Right lobe of liver (tissue), 6 donors: ENCODE data around the gene PCSK2. TPM values are rescaled to one million over a fixed set of nuclear protein-coding genes. Genes with fewer than 3 reads are reported as not detected.
A peak's percentile ranks its signal among the peaks of the same experiment; 100 is the strongest.

Experiments
- ATAC-seq, 4 donors: fragments of 200-7000 bp; cut with Tn5 transposase; one replicate each; pipeline ENCODE4 v1.9.1; 2020; ENCODE audit warnings: mild to moderate bottlenecking in 4 of 4, moderate library complexity in 4 of 4
- DNase-seq, 3 donors: peaks; one replicate each; pipeline ENCODE4 v3.0.0-alpha.2; 2020
- H3K27ac ChIP-seq, 3 donors: fragments of 200-600 bp; one replicate each; pipeline ENCODE4 v1.8.0; 2022
- H3K27me3 ChIP-seq, 2 donors: fragments of 200-600 bp; one replicate each; pipeline ENCODE4 v1.8.0; 2022
- H3K36me3 ChIP-seq, 4 donors: fragments of 200-600 bp; sonication (generic) in 1 of 4; one replicate each; pipeline versions ENCODE4 v1.5.1 to v1.8.0; 2017 to 2022; ENCODE audit warnings: control low read depth in 1 of 4
- H3K4me1 ChIP-seq, 4 donors: fragments of 200-600 bp; sonication (generic) in 1 of 4; one replicate each; pipeline versions ENCODE4 v1.5.1 to v1.8.0; 2017 to 2022; ENCODE audit warnings: control low read depth in 1 of 4
- H3K4me3 ChIP-seq, 3 donors: fragments of 200-600 bp; one replicate each; pipeline ENCODE4 v1.8.0; 2022
- H3K9me3 ChIP-seq, 4 donors: fragments of 200-600 bp; sonication (generic) in 1 of 4; one replicate each; pipeline versions ENCODE4 v1.5.1 to v1.8.0; 2017 to 2022; ENCODE audit warnings: control low read depth in 1 of 4
- CTCF ChIP-seq, 4 donors: fragments of 200-600 bp in 3 of 4; fragments of 450-650 bp in 1 of 4; IDR thresholded peaks; one replicate each; pipeline versions ENCODE4 v1.5.1 to v1.8.0; 2016 to 2022; ENCODE audit warnings: antibody characterized with exemption in 4 of 4, mild to moderate bottlenecking in 2 of 4
- POLR2A ChIP-seq: fragments of 450-650 bp; IDR thresholded peaks from one replicate; pipeline ENCODE4 v1.6.1; 2017; ENCODE audit warnings: antibody characterized with exemption, mild to moderate bottlenecking
- WGBS: methylation state at CpG from one replicate; pipeline ENCODE4 v1.1.6; 2018; ENCODE audit warnings: low coverage, low lambda C conversion rate; ENCODE audit not compliant: insufficient coverage; ENCODE audit errors: missing lambda C conversion rate; 5-methylcytosine and 5-hydroxymethylcytosine counted together
- intact Hi-C, 2 donors: fragments of 100-400 bp; cut with DNase I; formaldehyde crosslinking; loops; one replicate each; pipeline versions ENCODE4 v1.11.2 to v1.14.1; 2022
- total RNA-seq, 6 experiments: library from RNA; depleted of rRNA in 2 of 6; stranded (reverse); fragments of >200 nt in 2 of 6; fragmentation: NEBNext Ultra II Directional in 3 of 6; extraction: Animal tissue kit (Norgen Biotek cat#: 25700) in 3 of 6; gene quantifications; one replicate each; pipeline versions ENCODE4 v1.1.0 to v1.2.4, GENCODE V29; 2016 to 2023
- donor health status: DM: no; HTN: yes; CAD: no.
- donor health status: DM: no; HTN: no; CAD: no.
- donor health status: DM: no; HTN: no; CAD: no.
- donor health status: DM: no; HTN: yes; CAD: no.
- donor health status: DM: no; HTN: yes; CAD: no.

The PCSK2 gene
- total RNA-seq, 6 experiments from 2014 or later: 0.04 to 0.13 TPM; not detected in 4

- no peak overlapping the region for H3K27ac ChIP-seq
- DNase-seq (no peak), ATAC-seq (no peak)
- H3K9me3 ChIP-seq: no peaks in the 10 kb centered on the region
- H3K36me3 ChIP-seq: no peaks in the 10 kb centered on the region
- no peaks in the 10 kb centered on the region for H3K4me1 ChIP-seq
- TF ChIP-seq POLR2A (no peak), CTCF (IDR thresholded peaks at IDR 0.05) (no peak)
- H3K4me3 ChIP-seq: no peak overlapping the region
- intact Hi-C loops: loop anchor here (5.0 kb wide), 2 partner anchors 623 to 628 kb away; no protein-coding TSS in a partner anchor
- 37% methylated on average over 3 of the region's 3 CpGs for WGBS
- H3K27me3 ChIP-seq: peaks cover 0 to 10% of the 10 kb centered on the region in 2 donors
These were observed 203.5 kb downstream of the PCSK2 start for GRCh38 chr20:17430125-17430950.

- no peak overlapping the region for H3K27ac ChIP-seq
- peak; percentile 49 to 63 (median 56) for ATAC-seq
- H3K4me3 ChIP-seq: no peak overlapping the region
- TF ChIP-seq POLR2A (no peak), CTCF (IDR thresholded peaks at IDR 0.05) (peak; percentile 55 to 92 (median 88))
- 29% methylated on average over 13 of the region's 17 CpGs for whole genome bisulfite sequencing
- intact Hi-C loops: loop anchor here (5.0 kb wide), 2 partner anchors 624 to 629 kb away; no protein-coding TSS in a partner anchor
- DNase-seq: peak in 2 of 3 donors; percentile 49 to 57
- no peaks in the 10 kb centered on the region for H3K36me3 ChIP-seq
- peaks cover 0 to 10% of the 10 kb centered on the region in 2 donors for H3K27me3 ChIP-seq
- H3K4me1 ChIP-seq: no peaks in the 10 kb centered on the region
- H3K9me3 ChIP-seq: no peaks in the 10 kb centered on the region
These were observed 205.0 kb downstream of the PCSK2 start for GRCh38 chr20:17431621-17432364.

- H3K27ac ChIP-seq: no peak overlapping the region
- WGBS: 40% methylated on average over 1 of the region's 11 CpGs
- peaks cover 0 to 6% of the 10 kb centered on the region in 2 donors for H3K27me3 ChIP-seq
- H3K4me1 ChIP-seq: no peaks in the 10 kb centered on the region
- no peaks in the 10 kb centered on the region for H3K36me3 ChIP-seq
- ATAC-seq (no peak), DNase-seq (no peak)
- no peak for TF ChIP-seq CTCF (IDR thresholded peaks at IDR 0.05)
- no peak for TF ChIP-seq POLR2A
- intact Hi-C loops: no loop called here
- H3K9me3 ChIP-seq: no peaks in the 10 kb centered on the region
- H3K4me3 ChIP-seq: no peak overlapping the region
These were observed 209.8 kb downstream of the PCSK2 start for GRCh38 chr20:17436664-17437063.

GRCh38 chr20:17437251-17437650 lies 210.4 kb downstream of the PCSK2 start:
- Histone ChIP-seq H3K4me1 (no peaks in the 10 kb centered on the region), H3K27ac (no peak overlapping the region), H3K27me3 (no peaks in the 10 kb centered on the region), H3K4me3 (no peak overlapping the region), H3K9me3 (no peaks in the 10 kb centered on the region), H3K36me3 (no peaks in the 10 kb centered on the region)
- ATAC-seq (no peak), DNase-seq (no peak)
- intact Hi-C loops: no loop called here
- no peak for TF ChIP-seq POLR2A
- TF ChIP-seq CTCF (IDR thresholded peaks at IDR 0.05): no peak
- WGBS: 14% methylated on average over 5 of the region's 8 CpGs
